Prostate gland (tissue), 2 donors: ENCODE measurements around the gene TRIM50.
"Not testable (repeated sequence)": the region's sequence is repeated elsewhere in the genome, so short reads cannot be mapped to it uniquely, and the experiment has no call there.

ENCODE experiments used
- CTCF ChIP-seq, 4 experiments: fragments of 200-600 bp in 2 of 4; fragments of 450-650 bp in 2 of 4; sonication (generic) in 2 of 4; IDR thresholded peaks; 1 replicate in 3 of 4; 2 replicates in 1 of 4; pipeline ENCODE4 v1.5.1; 2016 to 2019; ENCODE audit warnings: antibody characterized with exemption in 4 of 4, mild to moderate bottlenecking in 2 of 4, moderate library complexity in 2 of 4
- POLR2A ChIP-seq: fragments of 450-650 bp; IDR thresholded peaks from one replicate; pipeline ENCODE4 v1.6.1; 2016; ENCODE audit warnings: antibody characterized with exemption, mild to moderate bottlenecking

GRCh38 chr7:73297235-73297634 lies 30.6 kb downstream of the TRIM50 start:
- TF ChIP-seq CTCF (IDR thresholded peaks at IDR 0.05); POLR2A: not testable (repeated sequence)
